ENCODE data around the gene LRRC4.

DNA sequence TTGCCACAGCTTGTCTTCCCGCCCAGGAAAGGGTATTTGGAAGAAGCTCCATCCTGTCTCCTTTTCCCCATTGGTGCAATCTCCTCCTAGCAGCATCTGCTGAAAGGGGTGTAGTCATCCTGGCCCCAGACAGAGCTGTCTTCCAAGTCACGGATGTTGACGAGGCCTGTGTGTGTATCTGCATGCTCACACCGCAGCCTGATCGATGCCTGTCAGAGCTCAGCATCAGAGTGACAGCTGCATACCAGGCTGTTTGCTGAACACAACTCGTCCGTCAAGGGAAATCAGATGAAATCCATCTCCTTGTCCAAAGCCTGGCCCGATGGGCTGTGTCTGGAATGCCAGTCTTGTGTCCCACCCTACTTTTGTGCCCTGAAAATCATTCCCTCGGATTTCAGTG, 21.2 kb upstream of the LRRC4 start:
- no peak for TF ChIP-seq POLR2A (IDR thresholded peaks at IDR 0.05; ENCODE audit: low read depth, low read length)
- TF ChIP-seq POLR2AphosphoS5 (IDR thresholded peaks at IDR 0.05; ENCODE audit: low read depth, low read length) = no peak
